HCT116 (cell line): Measurements from ENCODE around the gene ANXA5. TPM values are rescaled to one million over a fixed set of nuclear protein-coding genes. Genes with fewer than 3 reads are reported as not detected.

Experiments
- ATAC-seq: fragments of 200-7000 bp; cut with Tn5 transposase; 2 replicates; pipeline ENCODE4 v1.9.1; 2020; ENCODE audit warnings: mild to moderate bottlenecking, moderate library complexity
- BruUV-seq: library from RNA; stranded (reverse); fragments of 400-500 nt; replicated peaks from 2 replicates; lab custom pipeline; 2021; lab: Mats Ljungman, UMichigan
- CTCF ChIA-PET: fragments of 300-600 bp; sonication (Branson Sonifier 250); formaldehyde crosslinking; loops from one replicate; lab custom pipeline; 2021; ENCODE audit warnings: antibody characterized with exemption; lab: Charles Lee
- POLR2A ChIA-PET: fragments of 300-600, 350-600 bp; sonication (Branson Sonifier 250); formaldehyde crosslinking; loops from one replicate; lab custom pipeline; 2021; ENCODE audit warnings: antibody characterized with exemption; lab: Charles Lee
- RAD21 ChIA-PET, 2 experiments: fragments of 300-600 bp; sonication (Branson Sonifier 250); formaldehyde crosslinking; loops; one replicate each; lab custom pipeline; 2023; ENCODE audit warnings: low total read pairs in 2 of 2; ENCODE audit not compliant: uncharacterized antibody in 2 of 2, unreplicated experiment in 2 of 2, low non-redundant PET in 1 of 2; lab: Charles Lee
- DNase-seq: peaks from one replicate; pipeline ENCODE4 v3.0.0-alpha.2; 2010; ENCODE audit warnings: low read depth, low spot score
- H2AFZ ChIP-seq: fragments of 200-600 bp; shearing (Covaris generic), sonication (generic); 2 replicates; pipeline ENCODE4 v1.6.1; 2017; ENCODE audit warnings: low read depth, mixed run types, mixed read lengths, antibody characterized with exemption, low read length; ENCODE audit not compliant: poor library complexity, severe bottlenecking
- H3K27ac ChIP-seq: 2 replicates; pipeline ENCODE4 v1.5.1; 2012; ENCODE audit warnings: low read depth, low read length
- H3K27me3 ChIP-seq: fragments of 200-600 bp; sonication (generic); 2 replicates; pipeline ENCODE4 v1.6.1; 2016; ENCODE audit warnings: mixed run types, low read length, mixed read lengths; ENCODE audit not compliant: insufficient read depth
- H3K36me3 ChIP-seq, 2 experiments: fragments of 200-500 bp in 1 of 2; fragments of 200-600 bp in 1 of 2; sonication (Bioruptor generic) in 1 of 2; sonication (generic) in 1 of 2; 2 replicates each; pipeline versions ENCODE4 v1.5.1 to v1.6.1; 2014 to 2016; ENCODE audit warnings: low read length in 2 of 2, inconsistent platforms in 1 of 2, mixed read lengths in 1 of 2, mixed run types in 1 of 2; ENCODE audit not compliant: insufficient read depth in 2 of 2, control insufficient read depth in 1 of 2
- H3K4me1 ChIP-seq, 2 experiments: fragments of 200-600 bp in 1 of 2; sonication (generic) in 1 of 2; 2 replicates each; pipeline versions ENCODE4 v1.5.1 to v1.6.1; 2012 to 2017; ENCODE audit warnings: low read length in 2 of 2, inconsistent platforms in 1 of 2, mild to moderate bottlenecking in 1 of 2, mixed read lengths in 1 of 2, mixed run types in 1 of 2, moderate library complexity in 1 of 2; ENCODE audit not compliant: insufficient read depth in 2 of 2, control insufficient read depth in 1 of 2
- H3K4me2 ChIP-seq: fragments of 200-600 bp; sonication (generic); 2 replicates; pipeline ENCODE4 v1.6.1; 2017; ENCODE audit warnings: mixed run types, low read length, mixed read lengths
- H3K4me3 ChIP-seq, 2 experiments: fragments of 200-600 bp in 1 of 2; sonication (generic) in 1 of 2; replicated peaks in 1 of 2; 2 replicates each; pipeline ENCODE4 v1.5.1; 2011 to 2016; ENCODE audit warnings: low read length in 2 of 2, control low read depth in 1 of 2, low read depth in 1 of 2, mild to moderate bottlenecking in 1 of 2, mixed read lengths in 1 of 2, mixed run types in 1 of 2
- H3K79me2 ChIP-seq: fragments of 200-600 bp; sonication (generic); 2 replicates; pipeline ENCODE4 v1.6.1; 2017; ENCODE audit warnings: mild to moderate bottlenecking, mixed run types, low read length, moderate library complexity, mixed read lengths; ENCODE audit not compliant: insufficient read depth
- H3K9ac ChIP-seq: fragments of 200-600 bp; sonication (generic); 2 replicates; pipeline ENCODE4 v1.6.1; 2016; ENCODE audit warnings: low read length, mixed read lengths
- H3K9me2 ChIP-seq: fragments of 200-600 bp; sonication (generic), shearing (Covaris generic); 2 replicates; pipeline ENCODE4 v1.6.1; 2017; ENCODE audit warnings: mixed run types, mild to moderate bottlenecking, moderate library complexity; ENCODE audit not compliant: insufficient read depth
- H3K9me3 ChIP-seq, 2 experiments: fragments of 200-500 bp in 1 of 2; fragments of 200-600 bp in 1 of 2; sonication (Bioruptor generic) in 1 of 2; sonication (generic) in 1 of 2; 2 replicates each; pipeline ENCODE4 v1.6.1; 2014 to 2017; ENCODE audit warnings: low read length in 2 of 2, mixed read lengths in 2 of 2, inconsistent platforms in 1 of 2, low read depth in 1 of 2, mild to moderate bottlenecking in 1 of 2, mixed run types in 1 of 2, moderate library complexity in 1 of 2; ENCODE audit not compliant: control insufficient read depth in 1 of 2, insufficient read depth in 1 of 2
- H4K20me1 ChIP-seq: fragments of 200-600 bp; sonication (generic), shearing (Covaris generic); 2 replicates; pipeline ENCODE4 v1.6.1; 2017; ENCODE audit warnings: mixed run types, mild to moderate bottlenecking, moderate library complexity; ENCODE audit not compliant: insufficient read depth
- CEBPB ChIP-seq: IDR thresholded peaks from 2 replicates; pipeline ENCODE4 v1.6.1; 2012; ENCODE audit warnings: low read depth
- EGR1 ChIP-seq: IDR thresholded peaks from 2 replicates; pipeline ENCODE4 v1.6.1; 2012; ENCODE audit warnings: low read depth
- EZH2phosphoT487 ChIP-seq: fragments of 200-600 bp; IDR thresholded peaks from 2 replicates; pipeline ENCODE4 v1.6.1; 2018; ENCODE audit warnings: antibody characterized with exemption, borderline replicate concordance
- JUND ChIP-seq: IDR thresholded peaks from 2 replicates; pipeline ENCODE4 v1.6.1; 2012
- REST ChIP-seq: IDR thresholded peaks from 2 replicates; pipeline ENCODE4 v1.6.1; 2012; ENCODE audit warnings: low read depth
- SIN3A ChIP-seq: IDR thresholded peaks from 2 replicates; pipeline ENCODE4 v1.6.1; 2012; ENCODE audit warnings: low read depth
- SP1 ChIP-seq: IDR thresholded peaks from 2 replicates; pipeline ENCODE4 v1.6.1; 2012; ENCODE audit warnings: low read depth
- SRF ChIP-seq: IDR thresholded peaks from 2 replicates; pipeline ENCODE4 v1.6.1; 2012; ENCODE audit warnings: low read depth
- ZBTB33 ChIP-seq: IDR thresholded peaks from 2 replicates; pipeline ENCODE4 v1.6.1; 2011; ENCODE audit warnings: mild to moderate bottlenecking, low read length, moderate library complexity; ENCODE audit not compliant: insufficient replicate concordance; ENCODE audit errors: extremely low read depth
- ZFX ChIP-seq: fragments of 450-650 bp; IDR thresholded peaks from 2 replicates; pipeline ENCODE4 v1.6.1; 2017
- intact Hi-C: fragments of 100-400 bp; cut with micrococcal nuclease; formaldehyde crosslinking; loops from 2 replicates; pipeline ENCODE4 v1.10.0; 2022
- total RNA-seq: library from RNA; stranded (reverse); gene quantifications from one replicate; pipeline ENCODE4 v1.2.1, GENCODE V29; 2021; ENCODE audit not compliant: unreplicated experiment

The ANXA5 gene
- total RNA-seq, 1 experiment from 2014 or later: 186 TPM

- H2AFZ ChIP-seq: peak overlapping the region; percentile 74
- DNase-seq (no peak), ATAC-seq (no peak)
- H3K9ac ChIP-seq: no peak overlapping the region
- H3K9me2 ChIP-seq: no peaks in the 10 kb centered on the region
- ChIA-PET RAD21 (no interaction called here), CTCF (interaction anchor here (0.9 to 1.2 kb wide), 2 partner anchors 9 to 32 kb away, joined by 3 to 4 read pairs; partner anchors contain the start of gene ANXA5), POLR2A (no interaction called here)
- no peaks in the 10 kb centered on the region for H3K79me2 ChIP-seq
- intact Hi-C loops: loop anchor here (5.0 kb wide), 1 partner anchor 61 kb away; no protein-coding TSS in a partner anchor
- peaks cover 0 to 20% of the 10 kb centered on the region in 2 experiments; a peak in 2 of 4 replicates for H3K4me1 ChIP-seq
- no peaks in the 10 kb centered on the region for H4K20me1 ChIP-seq
- no peaks in the 10 kb centered on the region for H3K36me3 ChIP-seq
- TF ChIP-seq ZBTB33 (no peak), REST (no peak), SP1 (no peak), SRF (no peak), SIN3A (no peak), EZH2phosphoT487 (no peak), JUND (no peak), ZFX (no peak), EGR1 (no peak), CEBPB (no peak)
- no peaks in the 10 kb centered on the region for H3K27me3 ChIP-seq
- H3K9me3 ChIP-seq: no peaks in the 10 kb centered on the region
- BruUV-seq: no TSS peak
- H3K4me3 ChIP-seq: no peak overlapping the region
- H3K27ac ChIP-seq: no peak overlapping the region
- peak overlapping the region; percentile 15; the same call in 1 of the 2 replicates for H3K4me2 ChIP-seq
These were observed 31.3 kb upstream of the ANXA5 start for GRCh38 chr4:121728066-121728465.
